ENCODE measurements around the gene SFXN5.

Gene SFXN5

DNA sequence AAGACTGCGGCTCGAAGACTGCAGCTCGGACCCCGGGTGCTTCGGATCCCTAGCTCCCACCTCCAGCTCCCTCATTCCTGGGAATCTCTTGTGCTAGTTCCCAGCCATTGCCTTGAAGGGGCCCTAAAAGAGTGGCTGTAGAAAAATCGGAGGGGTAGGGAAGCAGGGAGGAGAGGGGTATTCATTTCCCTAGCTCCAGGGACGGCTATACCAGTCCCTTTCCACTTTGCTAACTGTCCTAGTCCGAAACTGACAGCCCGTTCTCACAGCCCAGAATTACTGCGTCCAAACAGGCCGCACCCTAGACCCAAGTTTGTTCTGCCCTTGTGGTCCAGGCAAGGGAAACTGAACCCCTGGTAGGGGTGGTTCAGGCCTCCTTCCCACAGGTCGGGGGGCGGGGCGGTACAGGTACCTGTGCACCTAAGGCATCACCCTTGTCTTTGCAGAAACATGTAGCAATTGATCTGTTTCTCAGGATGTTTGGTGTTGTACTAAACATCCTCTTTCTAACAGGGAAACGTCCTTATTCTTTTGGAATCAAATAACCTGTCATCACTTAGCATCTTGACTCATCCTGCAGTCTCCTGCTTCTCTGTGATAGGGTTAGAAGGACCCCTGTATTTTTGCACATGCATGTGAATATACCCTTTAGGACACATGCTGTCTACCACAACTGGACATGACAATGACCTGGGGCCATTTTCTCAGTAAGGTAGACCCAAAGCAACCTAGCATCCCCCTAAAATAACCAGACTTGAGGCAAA lies 150.2 kb downstream of the SFXN5 start:
- no peak overlapping the region for H3K4me3 ChIP-seq (ENCODE audit: low read depth, low read length)
- ChIA-PET CTCF (interaction anchor here (0.7 to 1.8 kb wide), 5 partner anchors 28 to 292 kb away, joined by 3 to 7 read pairs (median 4); no protein-coding TSS in a partner anchor), POLR2A (no interaction called here)
- TF ChIP-seq, protein P1, sequence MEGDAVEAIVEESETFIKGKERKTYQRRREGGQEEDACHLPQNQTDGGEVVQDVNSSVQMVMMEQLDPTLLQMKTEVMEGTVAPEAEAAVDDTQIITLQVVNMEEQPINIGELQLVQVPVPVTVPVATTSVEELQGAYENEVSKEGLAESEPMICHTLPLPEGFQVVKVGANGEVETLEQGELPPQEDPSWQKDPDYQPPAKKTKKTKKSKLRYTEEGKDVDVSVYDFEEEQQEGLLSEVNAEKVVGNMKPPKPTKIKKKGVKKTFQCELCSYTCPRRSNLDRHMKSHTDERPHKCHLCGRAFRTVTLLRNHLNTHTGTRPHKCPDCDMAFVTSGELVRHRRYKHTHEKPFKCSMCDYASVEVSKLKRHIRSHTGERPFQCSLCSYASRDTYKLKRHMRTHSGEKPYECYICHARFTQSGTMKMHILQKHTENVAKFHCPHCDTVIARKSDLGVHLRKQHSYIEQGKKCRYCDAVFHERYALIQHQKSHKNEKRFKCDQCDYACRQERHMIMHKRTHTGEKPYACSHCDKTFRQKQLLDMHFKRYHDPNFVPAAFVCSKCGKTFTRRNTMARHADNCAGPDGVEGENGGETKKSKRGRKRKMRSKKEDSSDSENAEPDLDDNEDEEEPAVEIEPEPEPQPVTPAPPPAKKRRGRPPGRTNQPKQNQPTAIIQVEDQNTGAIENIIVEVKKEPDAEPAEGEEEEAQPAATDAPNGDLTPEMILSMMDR (IDR thresholded peaks at IDR 0.05; ENCODE audit: insufficient read depth, low read length, missing control alignments) = no peak
- no peak for DNase-seq (ENCODE audit: low read depth, low spot score)

DNA sequence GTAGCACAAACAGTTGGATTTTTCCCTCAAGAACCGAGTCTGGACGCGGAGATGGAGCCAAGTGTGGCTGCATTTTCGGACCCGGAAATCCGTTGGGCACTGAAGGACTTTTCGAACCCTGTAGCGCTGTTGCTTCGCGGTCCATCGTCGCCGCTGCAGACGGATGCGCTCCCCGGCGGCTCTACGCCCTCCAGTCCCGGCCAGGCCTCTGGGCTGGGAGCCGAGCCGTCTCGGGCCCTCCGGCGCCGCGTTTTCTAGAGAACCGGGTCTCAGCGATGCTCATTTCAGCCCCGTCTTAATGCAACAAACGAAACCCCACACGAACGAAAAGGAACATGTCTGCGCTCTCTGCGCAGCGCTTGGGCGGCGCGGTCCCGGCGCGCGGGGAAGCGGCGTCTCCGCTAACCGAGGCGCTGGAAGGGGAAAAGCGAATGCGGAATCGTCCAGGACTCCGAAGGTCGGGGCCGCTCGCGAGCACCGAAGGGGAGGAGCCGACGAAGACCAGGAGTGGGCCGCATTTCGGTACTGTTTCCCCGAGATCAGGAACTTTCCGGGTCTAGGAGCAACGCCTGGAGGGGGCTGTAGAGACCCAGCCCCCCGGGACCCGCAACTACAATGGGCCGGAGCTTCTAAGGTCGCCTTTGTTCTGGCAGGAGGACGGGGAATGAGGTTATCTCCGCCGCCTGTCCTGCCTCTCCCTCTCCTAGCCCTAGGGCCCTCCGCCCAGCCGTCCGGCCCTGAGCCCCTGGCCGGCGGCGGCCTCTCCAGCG lies 151.0 kb downstream of the SFXN5 start:
- TF ChIP-seq, protein P1 (IDR thresholded peaks at IDR 0.05; ENCODE audit: insufficient read depth, low read length, missing control alignments) = no peak
- ChIA-PET CTCF (interaction anchor here (0.7 to 1.8 kb wide), 5 partner anchors 27 to 292 kb away, joined by 3 to 7 read pairs (median 4); no protein-coding TSS in a partner anchor), POLR2A (no interaction called here)
- H3K4me3 ChIP-seq (ENCODE audit: low read depth, low read length) = no peak overlapping the region; the same call in 1 of the 2 replicates
- DNase-seq (ENCODE audit: low read depth, low spot score) = no peak

DNA sequence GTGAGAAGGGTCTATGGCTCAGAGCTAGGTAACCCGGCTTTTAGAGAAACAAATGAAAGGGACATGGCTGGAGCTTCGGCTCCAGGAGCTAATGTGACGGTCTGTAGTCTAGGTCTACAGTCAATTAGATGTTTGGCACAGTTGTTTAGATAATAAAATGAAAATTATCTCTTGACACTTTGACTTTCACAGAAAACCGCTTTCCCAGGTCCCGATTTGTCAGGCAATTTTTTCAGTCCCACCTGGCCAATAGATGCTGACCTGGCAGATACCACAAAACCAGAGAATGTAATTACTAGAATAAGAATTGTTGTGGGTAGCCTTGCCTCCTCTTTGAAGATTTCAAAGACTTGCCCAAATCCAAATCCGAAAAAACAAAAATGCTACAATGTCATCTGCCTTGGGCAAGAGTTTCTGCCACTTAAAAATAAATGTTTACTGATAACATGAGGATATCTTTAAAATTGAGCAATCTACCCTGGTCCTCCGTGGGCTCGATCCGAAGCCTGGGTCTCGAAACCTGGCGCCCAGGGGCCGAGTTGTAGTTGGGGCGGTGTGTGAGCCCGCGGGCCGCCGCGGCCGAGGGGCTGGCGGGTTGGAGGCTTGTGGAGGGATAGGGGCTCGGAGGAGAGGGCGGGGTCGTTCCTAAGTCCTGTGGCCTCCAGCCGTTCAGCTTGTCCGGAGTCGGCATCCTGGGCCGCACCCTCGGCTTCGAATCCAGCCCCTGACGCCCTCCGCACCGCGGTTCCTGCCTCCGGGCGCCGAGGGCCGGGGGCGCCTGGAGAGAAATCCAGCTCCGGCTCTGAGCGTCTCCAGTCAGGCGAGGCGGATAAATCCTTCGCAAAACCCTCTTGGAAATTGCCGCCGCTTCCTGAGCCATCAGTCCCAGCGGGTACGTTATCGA lies 151.8 kb downstream of the SFXN5 start:
- POLR2A ChIA-PET = no interaction called here
- TF ChIP-seq, protein P1 (IDR thresholded peaks at IDR 0.05; ENCODE audit: insufficient read depth, low read length, missing control alignments) = no peak
- CTCF ChIA-PET = interaction anchor here (1.8 kb wide), 1 partner anchor 26 kb away, joined by 7 read pairs; no protein-coding TSS in a partner anchor
- H3K4me3 ChIP-seq (ENCODE audit: low read depth, low read length) = no peak overlapping the region
- DNase-seq (ENCODE audit: low read depth, low spot score) = no peak

GRCh38 chr2:72917877-72918553 lies 153.5 kb downstream of the SFXN5 start:
- TF ChIP-seq, protein P1 (IDR thresholded peaks at IDR 0.05; ENCODE audit: insufficient read depth, low read length, missing control alignments) = no peak
- ChIA-PET CTCF (interaction anchor here (1.2 to 6.1 kb wide), 3 partner anchors 24 to 238 kb away, joined by 5 to 48 read pairs (median 6); no protein-coding TSS in a partner anchor), POLR2A (no interaction called here)
- DNase-seq (ENCODE audit: low read depth, low spot score) = no peak
- H3K4me3 ChIP-seq (ENCODE audit: low read depth, low read length) = no peak overlapping the region

- no peak within 1 kb of the TSS for H3K4me3 ChIP-seq (ENCODE audit: low read depth, low read length)
- TF ChIP-seq, protein P1 (IDR thresholded peaks at IDR 0.05; ENCODE audit: insufficient read depth, low read length, missing control alignments) = no peak
- ChIA-PET CTCF (interaction anchor here (1.0 to 6.1 kb wide), 4 partner anchors 23 to 239 kb away, joined by 3 to 48 read pairs (median 6); no protein-coding TSS in a partner anchor), POLR2A (no interaction called here)
- DNase-seq (ENCODE audit: low read depth, low spot score) = no peak
Observed at GRCh38 chr2:72917138-72917876, 154.2 kb downstream of the SFXN5 start, which contains the start of gene EMX1. Gene EMX1 (plus strand): TSS chr2:72917519. CDS start chr2:72917853, 334 bp downstream.

All from AG04449 (cell line).